ENCODE measurements around the gene FICD. TPM values are rescaled to one million over a fixed set of nuclear protein-coding genes. Genes with fewer than 3 reads are reported as not detected.

The FICD gene
- polyA plus RNA-seq, 2 of the 4 experiments (the other 2 are of a cell fraction) = 1.7 to 2.5 TPM

DNA sequence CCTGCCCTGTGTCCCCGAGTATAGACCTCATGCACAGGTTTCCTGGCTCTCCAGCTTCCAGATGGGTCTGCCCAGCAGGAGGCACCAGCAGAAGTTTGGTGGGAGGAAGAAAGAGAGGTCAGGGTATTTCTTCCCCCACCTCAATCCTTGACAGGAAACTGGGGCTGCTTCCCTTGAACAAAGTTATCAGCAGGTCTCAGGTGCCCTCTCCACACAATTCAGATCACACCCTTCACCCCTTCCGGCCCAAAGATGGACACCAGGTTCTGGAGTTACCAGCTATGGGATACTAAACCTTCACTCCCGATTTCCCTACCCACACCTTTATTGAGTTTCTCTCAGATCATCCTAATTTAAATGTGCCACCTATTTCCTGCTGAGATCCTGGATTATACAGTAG lies 44.7 kb downstream of the FICD start:
- peaks cover 23% of the 10 kb centered on the region for H3K4me1 ChIP-seq
- CTCF ChIA-PET = interaction anchor here (1.4 to 22.8 kb wide), 3 partner anchors 10 to 244 kb away, joined by 4 to 533 read pairs (median 10); no protein-coding TSS in a partner anchor
- no peaks in the 10 kb centered on the region for H3K9me3 ChIP-seq
- TF ChIP-seq, protein P1, sequence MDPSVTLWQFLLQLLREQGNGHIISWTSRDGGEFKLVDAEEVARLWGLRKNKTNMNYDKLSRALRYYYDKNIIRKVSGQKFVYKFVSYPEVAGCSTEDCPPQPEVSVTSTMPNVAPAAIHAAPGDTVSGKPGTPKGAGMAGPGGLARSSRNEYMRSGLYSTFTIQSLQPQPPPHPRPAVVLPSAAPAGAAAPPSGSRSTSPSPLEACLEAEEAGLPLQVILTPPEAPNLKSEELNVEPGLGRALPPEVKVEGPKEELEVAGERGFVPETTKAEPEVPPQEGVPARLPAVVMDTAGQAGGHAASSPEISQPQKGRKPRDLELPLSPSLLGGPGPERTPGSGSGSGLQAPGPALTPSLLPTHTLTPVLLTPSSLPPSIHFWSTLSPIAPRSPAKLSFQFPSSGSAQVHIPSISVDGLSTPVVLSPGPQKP (IDR thresholded peaks at IDR 0.05; ENCODE audit: low read depth, low read length) = no peak
- peak overlapping the region; percentile 82 for H3K4me3 ChIP-seq
- no peak for ATAC-seq
- H3K27ac ChIP-seq = peak overlapping the region; percentile 90 to 92; a peak in 4 of 6 replicates
- POLR2A ChIA-PET = no interaction called here
- no peak for FAIRE-seq
- no peak for DNase-seq (ENCODE audit: low read depth in 1 of 2, low spot score in 1 of 2)
- peak overlapping the region; percentile 89 for H3K4me2 ChIP-seq
- WGBS (ENCODE audit: missing lambda C conversion rate) = 16% methylated on average over 3 of the region's 3 CpGs

- H3K4me3 ChIP-seq = peak overlapping the region; percentile 82
- DNase-seq (ENCODE audit: low read depth in 1 of 2, low spot score in 1 of 2) (no peak), ATAC-seq (no peak), FAIRE-seq (no peak)
- H3K9me3 ChIP-seq = no peaks in the 10 kb centered on the region
- H3K4me2 ChIP-seq = peak overlapping the region; percentile 89
- H3K4me1 ChIP-seq = peaks cover 25% of the 10 kb centered on the region
- POLR2A ChIA-PET = no interaction called here
- WGBS (ENCODE audit: missing lambda C conversion rate) = 3% methylated on average over 12 of the region's 12 CpGs
- CTCF ChIA-PET = interaction anchor here (0.6 to 22.8 kb wide), 4 partner anchors 11 to 243 kb away, joined by 5 to 533 read pairs (median 8); no protein-coding TSS in a partner anchor
- TF ChIP-seq ZSCAN20 (CRISPR knock-in tag; IDR thresholded peaks at IDR 0.05) (no peak), RCOR1 (IDR thresholded peaks at IDR 0.05; ENCODE audit: low read depth, low read length) (no peak), SREBF2 (IDR thresholded peaks at IDR 0.05) (no peak), FOSB (CRISPR knock-in tag; IDR thresholded peaks at IDR 0.05) (no peak), CTCF (IDR thresholded peaks at IDR 0.05) (no peak), EHMT2 (IDR thresholded peaks at IDR 0.05; ENCODE audit: low read depth) (no peak), NPAS2 (CRISPR knock-in tag; IDR thresholded peaks at IDR 0.05; ENCODE audit: borderline replicate concordance) (no peak)
- peak overlapping the region; percentile 90 to 92 for H3K27ac ChIP-seq
These were observed 45.2 kb downstream of the FICD start for GRCh38 chr12:108560321-108560721.

DNA sequence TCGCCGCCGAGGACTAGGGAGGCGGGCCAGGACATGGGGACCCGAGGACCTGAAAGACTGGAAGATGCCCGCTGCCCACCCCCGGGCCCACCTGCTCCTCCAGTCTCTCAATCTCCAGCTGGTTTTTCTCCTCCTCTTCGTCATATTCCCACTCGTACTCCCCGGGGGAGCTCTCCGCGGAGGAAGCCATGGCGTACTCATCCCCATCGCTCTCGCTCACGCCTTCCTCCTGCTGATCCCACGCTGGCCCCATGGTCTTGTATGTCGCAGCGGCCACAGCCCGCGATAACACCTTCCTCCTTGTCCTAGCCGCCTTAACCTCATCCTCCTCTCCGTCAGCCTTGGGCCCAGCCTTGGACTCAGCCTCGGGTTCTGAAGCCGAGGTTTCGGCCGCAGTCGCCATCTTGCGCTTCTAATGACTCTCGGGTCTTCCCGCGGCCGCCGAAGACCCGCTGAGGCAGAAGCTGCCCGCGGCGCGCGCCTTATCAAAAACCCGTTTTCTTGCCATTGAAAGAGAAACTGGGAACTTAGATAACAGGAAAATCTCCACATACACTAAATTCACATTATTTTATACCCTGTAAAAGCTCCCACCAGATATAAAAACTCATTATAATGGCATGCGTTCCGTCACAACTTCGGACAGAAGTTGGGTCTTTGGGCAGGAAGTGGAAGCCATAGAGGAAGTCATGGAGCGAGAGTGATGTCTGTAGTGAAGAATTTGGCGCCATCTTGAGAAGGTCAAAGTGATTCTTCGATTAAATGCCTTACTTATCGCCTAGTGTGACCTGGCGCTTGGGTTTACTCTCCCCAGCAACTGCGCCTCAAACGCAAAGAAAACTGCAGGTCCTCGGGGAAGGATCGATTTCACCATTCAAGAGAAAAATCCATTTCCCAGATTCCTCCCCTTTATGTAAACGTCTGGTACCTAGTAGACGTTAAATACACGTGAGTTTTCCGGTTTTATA lies 46.0 kb downstream of the FICD start, which contains the start of gene SART3:
SART3 (minus strand) TSS at position 422 of the 968 bp plus-strand sequence; CDS start at position 403, 19 bp downstream.
- peak; percentile 92 for FAIRE-seq
- Histone ChIP-seq H3K4me3 (peak within 1 kb of the TSS; percentile 82), H3K27ac (peak within 1 kb of the TSS; percentile 90 to 92), H3K4me2 (peak within 1 kb of the TSS; percentile 89), H3K4me1 (peaks cover 33% of the 10 kb centered on the region), H3K9me3 (no peaks in the 10 kb centered on the region)
- DNase-seq (ENCODE audit: low read depth in 1 of 2, low spot score in 1 of 2) = peak; percentile 92 to 93
- ChIA-PET POLR2A (interaction anchor here (0.8 to 1.9 kb wide), 2 partner anchors 57 to 290 kb away, joined by 3 to 5 read pairs; no protein-coding TSS in a partner anchor), CTCF (interaction anchor here (0.6 to 22.8 kb wide), 4 partner anchors 11 to 243 kb away, joined by 5 to 533 read pairs (median 8); no protein-coding TSS in a partner anchor)
- peak; percentile 52 to 72 for ATAC-seq
- WGBS (ENCODE audit: missing lambda C conversion rate) = 1% methylated on average over 57 of the region's 57 CpGs
- TF ChIP-seq KDM1A (IDR thresholded peaks at IDR 0.05; ENCODE audit: low read depth) = no peak
- TF ChIP-seq HOXA7 (CRISPR knock-in tag; IDR thresholded peaks at IDR 0.05) = no peak
- no peak for TF ChIP-seq CEBPB (IDR thresholded peaks at IDR 0.05)
- peak; percentile 26 for TF ChIP-seq MYC (IDR thresholded peaks at IDR 0.05; ENCODE audit: borderline replicate concordance, low read length)
- no peak for TF ChIP-seq EP300 (IDR thresholded peaks at IDR 0.05)
- TF ChIP-seq KDM5A (IDR thresholded peaks at IDR 0.05) = peak; percentile 95
- no peak for TF ChIP-seq MAFK (IDR thresholded peaks at IDR 0.05; ENCODE audit: partially characterized antibody)
- peak; percentile 96 to 99 for TF ChIP-seq JUN (IDR thresholded peaks at IDR 0.05)
- no peak for TF ChIP-seq NFE2L2 (conservative IDR thresholded peaks at IDR 0.05; ENCODE audit: low read length)
- no peak for TF ChIP-seq ZSCAN20 (CRISPR knock-in tag; IDR thresholded peaks at IDR 0.05)
- no peak for TF ChIP-seq ZC3H11A (IDR thresholded peaks at IDR 0.05)
- TF ChIP-seq PHF8 (IDR thresholded peaks at IDR 0.05; ENCODE audit: borderline replicate concordance, low read depth) = peak; percentile 82
- no peak for TF ChIP-seq TFCP2L1 (CRISPR knock-in tag; IDR thresholded peaks at IDR 0.05)
- TF ChIP-seq, protein P2, sequence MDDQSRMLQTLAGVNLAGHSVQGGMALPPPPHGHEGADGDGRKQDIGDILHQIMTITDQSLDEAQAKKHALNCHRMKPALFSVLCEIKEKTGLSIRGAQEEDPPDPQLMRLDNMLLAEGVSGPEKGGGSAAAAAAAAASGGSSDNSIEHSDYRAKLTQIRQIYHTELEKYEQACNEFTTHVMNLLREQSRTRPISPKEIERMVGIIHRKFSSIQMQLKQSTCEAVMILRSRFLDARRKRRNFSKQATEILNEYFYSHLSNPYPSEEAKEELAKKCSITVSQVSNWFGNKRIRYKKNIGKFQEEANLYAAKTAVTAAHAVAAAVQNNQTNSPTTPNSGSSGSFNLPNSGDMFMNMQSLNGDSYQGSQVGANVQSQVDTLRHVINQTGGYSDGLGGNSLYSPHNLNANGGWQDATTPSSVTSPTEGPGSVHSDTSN (IDR thresholded peaks at IDR 0.05) = no peak
- TF ChIP-seq ZFP36 (IDR thresholded peaks at IDR 0.05; ENCODE audit: borderline replicate concordance, partially characterized antibody) = no peak
- TF ChIP-seq, protein P3, sequence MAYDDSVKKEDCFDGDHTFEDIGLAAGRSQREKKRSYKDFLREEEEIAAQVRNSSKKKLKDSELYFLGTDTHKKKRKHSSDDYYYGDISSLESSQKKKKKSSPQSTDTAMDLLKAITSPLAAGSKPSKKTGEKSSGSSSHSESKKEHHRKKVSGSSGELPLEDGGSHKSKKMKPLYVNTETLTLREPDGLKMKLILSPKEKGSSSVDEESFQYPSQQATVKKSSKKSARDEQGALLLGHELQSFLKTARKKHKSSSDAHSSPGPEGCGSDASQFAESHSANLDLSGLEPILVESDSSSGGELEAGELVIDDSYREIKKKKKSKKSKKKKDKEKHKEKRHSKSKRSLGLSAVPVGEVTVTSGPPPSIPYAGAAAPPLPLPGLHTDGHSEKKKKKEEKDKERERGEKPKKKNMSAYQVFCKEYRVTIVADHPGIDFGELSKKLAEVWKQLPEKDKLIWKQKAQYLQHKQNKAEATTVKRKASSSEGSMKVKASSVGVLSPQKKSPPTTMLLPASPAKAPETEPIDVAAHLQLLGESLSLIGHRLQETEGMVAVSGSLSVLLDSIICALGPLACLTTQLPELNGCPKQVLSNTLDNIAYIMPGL (CRISPR knock-in tag; IDR thresholded peaks at IDR 0.05; ENCODE audit: borderline replicate concordance) = no peak
- TF ChIP-seq, protein P4, sequence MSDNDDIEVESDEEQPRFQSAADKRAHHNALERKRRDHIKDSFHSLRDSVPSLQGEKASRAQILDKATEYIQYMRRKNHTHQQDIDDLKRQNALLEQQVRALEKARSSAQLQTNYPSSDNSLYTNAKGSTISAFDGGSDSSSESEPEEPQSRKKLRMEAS (IDR thresholded peaks at IDR 0.05) = peak; percentile 26; the same call in 1 of the 2 replicates
- no peak for TF ChIP-seq EHF (CRISPR knock-in tag; IDR thresholded peaks at IDR 0.05)
- no peak for TF ChIP-seq MAZ (IDR thresholded peaks at IDR 0.05; ENCODE audit: borderline replicate concordance, low read depth, low read length)

Measured in A549 (cell line).